HEK293T (cell line): ENCODE results near the gene OR4E1.
"Not testable (repeated sequence)": the region's sequence is repeated elsewhere in the genome, so short reads cannot be mapped to it uniquely, and the experiment has no call there.

Source experiments
- CTCF ChIA-PET: fragments of 350-600 bp; formaldehyde crosslinking; extraction: SDS; loops from one replicate; lab custom pipeline; 2021; ENCODE audit warnings: antibody characterized with exemption, inconsistent platforms; lab: Yijun Ruan, JAX
- POLR2A ChIA-PET: fragments of 350-600 bp; formaldehyde crosslinking; extraction: SDS; loops from one replicate; lab custom pipeline; 2020; ENCODE audit warnings: antibody characterized with exemption, inconsistent platforms; lab: Yijun Ruan, JAX
- DNase-seq: peaks from one replicate; pipeline ENCODE4 v3.0.0; 2012; ENCODE audit warnings: mixed read lengths; ENCODE audit errors: extremely low spot score
- ARNT ChIP-seq: fragments of 450-650 bp; IDR thresholded peaks from 2 replicates; pipeline ENCODE4 v1.6.1; 2017; ENCODE audit warnings: mild to moderate bottlenecking
- BHLHE40 ChIP-seq: fragments of 450-650 bp; IDR thresholded peaks from 2 replicates; pipeline ENCODE4 v1.6.1; 2016; ENCODE audit warnings: mild to moderate bottlenecking, moderate library complexity, borderline replicate concordance
- CTBP1 ChIP-seq: fragments of 450-650 bp; IDR thresholded peaks from 2 replicates; pipeline ENCODE4 v1.6.1; 2016; ENCODE audit warnings: borderline replicate concordance
- ELF4 ChIP-seq: fragments of 450-650 bp; IDR thresholded peaks from 2 replicates; pipeline ENCODE4 v1.6.1; 2017; ENCODE audit warnings: antibody characterized with exemption
- FOXA1 ChIP-seq: fragments of 450-650 bp; IDR thresholded peaks from 2 replicates; pipeline ENCODE4 v1.6.1; 2016; ENCODE audit warnings: mild to moderate bottlenecking
- FOXK2 ChIP-seq: fragments of 450-650 bp; IDR thresholded peaks from 2 replicates; pipeline ENCODE4 v1.6.1; 2016; ENCODE audit warnings: mild to moderate bottlenecking
- FOXM1 ChIP-seq: fragments of 450-650 bp; IDR thresholded peaks from 2 replicates; pipeline ENCODE4 v1.6.1; 2017; ENCODE audit warnings: mild to moderate bottlenecking, borderline replicate concordance
- HDGF ChIP-seq: fragments of 450-650 bp; IDR thresholded peaks from 2 replicates; pipeline ENCODE4 v1.6.1; 2017; ENCODE audit warnings: antibody characterized with exemption, borderline replicate concordance
- L3MBTL2 ChIP-seq: fragments of 450-650 bp; conservative IDR thresholded peaks from 2 replicates; pipeline ENCODE4 v1.6.1; 2016; ENCODE audit warnings: mild to moderate bottlenecking
- LEF1 ChIP-seq: fragments of 450-650 bp; IDR thresholded peaks from 2 replicates; pipeline ENCODE4 v1.6.1; 2017; ENCODE audit warnings: mild to moderate bottlenecking, borderline replicate concordance
- NFRKB ChIP-seq: fragments of 450-650 bp; IDR thresholded peaks from 2 replicates; pipeline ENCODE4 v1.6.1; 2016; ENCODE audit warnings: mild to moderate bottlenecking, moderate library complexity
- SP1 ChIP-seq: fragments of 450-650 bp; IDR thresholded peaks from 2 replicates; pipeline ENCODE4 v1.6.1; 2017
- SUZ12 ChIP-seq: fragments of 450-650 bp; IDR thresholded peaks from 2 replicates; pipeline ENCODE4 v1.6.1; 2016; ENCODE audit warnings: mild to moderate bottlenecking
- TARDBP ChIP-seq: fragments of 450-650 bp; IDR thresholded peaks from 2 replicates; pipeline ENCODE4 v1.6.1; 2016
- ZNF384 ChIP-seq: fragments of 450-650 bp; IDR thresholded peaks from 2 replicates; pipeline ENCODE4 v1.6.1; 2016
- TF ChIP-seq, protein P1 (sequence below): fragments of 450-650 bp; IDR thresholded peaks from 2 replicates; pipeline ENCODE4 v1.6.1; 2016

OR4E1 gene

DNA sequence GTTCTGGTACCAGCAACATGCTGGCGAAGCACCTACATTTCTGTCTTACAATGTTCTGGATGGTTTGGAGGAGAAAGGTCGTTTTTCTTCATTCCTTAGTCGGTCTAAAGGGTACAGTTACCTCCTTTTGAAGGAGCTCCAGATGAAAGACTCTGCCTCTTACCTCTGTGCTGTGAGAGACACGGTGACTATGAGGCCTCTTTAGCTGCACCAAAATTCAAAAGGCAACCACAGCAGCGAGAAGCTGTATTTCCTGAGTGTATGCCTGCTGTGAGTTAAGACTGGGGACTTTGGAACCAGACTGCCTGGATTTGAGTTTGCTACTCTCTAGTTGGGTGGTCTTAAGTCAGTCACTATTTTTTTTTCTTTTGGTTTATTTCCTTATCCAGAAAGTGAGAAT, 30.2 kb downstream of the OR4E1 start:
- POLR2A ChIA-PET, result no interaction called here
- TF ChIP-seq SUZ12 (no peak), HDGF (no peak), L3MBTL2 (no peak), BHLHE40 (no peak), SP1 (no peak), LEF1 (no peak), FOXK2 (no peak), FOXM1 (no peak), TARDBP (no peak), ZNF384 (no peak), NFRKB (no peak), ELF4 (no peak), ARNT (no peak), FOXA1 (no peak)
- TF ChIP-seq, protein P1, sequence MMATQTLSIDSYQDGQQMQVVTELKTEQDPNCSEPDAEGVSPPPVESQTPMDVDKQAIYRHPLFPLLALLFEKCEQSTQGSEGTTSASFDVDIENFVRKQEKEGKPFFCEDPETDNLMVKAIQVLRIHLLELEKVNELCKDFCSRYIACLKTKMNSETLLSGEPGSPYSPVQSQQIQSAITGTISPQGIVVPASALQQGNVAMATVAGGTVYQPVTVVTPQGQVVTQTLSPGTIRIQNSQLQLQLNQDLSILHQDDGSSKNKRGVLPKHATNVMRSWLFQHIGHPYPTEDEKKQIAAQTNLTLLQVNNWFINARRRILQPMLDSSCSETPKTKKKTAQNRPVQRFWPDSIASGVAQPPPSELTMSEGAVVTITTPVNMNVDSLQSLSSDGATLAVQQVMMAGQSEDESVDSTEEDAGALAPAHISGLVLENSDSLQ, result no peak
- CTCF ChIA-PET, result no interaction called here
- no peak for DNase-seq

DNA sequence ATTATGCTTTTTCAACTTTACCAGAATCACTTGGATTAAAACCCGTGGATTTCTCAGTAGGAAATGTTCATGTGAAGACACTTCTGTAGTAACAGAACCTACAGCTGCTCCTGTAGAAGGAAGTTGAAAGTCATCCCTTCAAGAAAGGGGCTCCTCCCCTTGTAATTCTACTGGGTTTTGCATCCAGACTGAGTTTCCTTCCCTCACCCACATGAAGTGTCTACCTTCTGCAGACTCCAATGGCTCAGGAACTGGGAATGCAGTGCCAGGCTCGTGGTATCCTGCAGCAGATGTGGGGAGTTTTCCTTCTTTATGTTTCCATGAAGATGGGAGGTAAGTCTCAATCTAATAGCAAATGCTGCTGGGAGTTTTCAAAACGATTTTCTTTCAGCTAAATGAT, 30.9 kb downstream of the OR4E1 start:
- ChIA-PET POLR2A (no interaction called here), CTCF (no interaction called here)
- TF ChIP-seq ZNF384, result no peak
- no peak for TF ChIP-seq BHLHE40
- TF ChIP-seq FOXM1, result no peak
- no peak for TF ChIP-seq ELF4
- no peak for TF ChIP-seq TARDBP
- no peak for TF ChIP-seq SUZ12
- TF ChIP-seq NFRKB, result no peak
- TF ChIP-seq ARNT, result no peak
- no peak for TF ChIP-seq HDGF
- TF ChIP-seq LEF1, result no peak
- TF ChIP-seq, protein P1, result no peak
- TF ChIP-seq L3MBTL2, result no peak
- TF ChIP-seq FOXK2, result no peak
- TF ChIP-seq SP1, result no peak
- TF ChIP-seq FOXA1, result no peak
- TF ChIP-seq CTBP1, result no peak
- no peak for DNase-seq

DNA sequence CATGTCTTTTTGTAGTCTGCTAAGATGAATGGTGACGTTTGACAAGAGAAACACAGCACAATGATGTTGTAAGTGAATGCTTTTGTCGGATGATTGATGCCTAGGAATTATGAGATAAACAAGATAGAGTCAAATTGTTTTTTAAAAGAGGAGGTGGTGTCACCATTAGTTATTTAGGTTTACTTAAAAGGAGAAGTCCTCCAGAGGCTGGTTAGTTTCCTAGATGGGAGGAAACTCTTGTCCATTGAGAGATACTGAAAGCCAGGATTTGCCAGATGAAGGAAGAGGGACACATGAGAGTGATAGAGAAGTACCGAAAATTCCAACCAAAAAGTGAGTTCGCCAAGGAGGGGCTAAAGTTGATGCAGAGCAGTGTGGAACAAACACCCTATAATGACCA, 38.8 kb downstream of the OR4E1 start, which contains the start of gene OR10G2:
TSS of gene OR10G2 (minus strand) at position 101 of the 400 bp plus-strand sequence. CDS start at position 3, 98 bp downstream.
- ChIA-PET CTCF (no interaction called here), POLR2A (no interaction called here)
- no peak for DNase-seq
- TF ChIP-seq HDGF (no peak), FOXK2 (no peak), LEF1 (no peak), FOXA1 (no peak), ZNF384 (no peak), TARDBP (no peak), BHLHE40 (no peak)
- TF ChIP-seq, protein P1, result no peak

DNA sequence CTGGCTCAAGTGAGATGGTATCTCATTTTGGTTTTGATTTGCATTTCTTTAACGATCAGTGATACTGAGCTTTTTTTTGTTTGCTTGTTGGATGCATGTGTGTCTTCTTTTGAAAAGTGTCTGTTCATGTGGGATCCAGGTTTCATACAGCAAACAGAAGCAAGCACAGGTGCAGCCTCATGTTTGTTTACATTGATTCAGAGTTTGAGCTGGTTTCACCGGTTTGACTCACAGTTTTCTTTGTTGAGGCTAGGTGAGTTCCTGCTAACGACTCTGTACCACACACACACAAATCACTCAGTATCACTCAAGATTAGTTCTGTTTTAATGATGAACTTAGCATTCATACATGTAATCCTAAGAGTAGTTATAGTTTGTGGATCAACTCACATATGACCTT, 42.5 kb downstream of the OR4E1 start:
- POLR2A ChIA-PET, result no interaction called here
- TF ChIP-seq SP1, result no peak
- no peak for TF ChIP-seq CTBP1
- TF ChIP-seq ELF4, result no peak
- TF ChIP-seq, protein P1, result no peak
- TF ChIP-seq FOXM1, result no peak
- TF ChIP-seq NFRKB, result no peak
- no peak for TF ChIP-seq L3MBTL2
- no peak for TF ChIP-seq ARNT
- no peak for TF ChIP-seq FOXA1
- TF ChIP-seq SUZ12, result no peak
- no peak for TF ChIP-seq LEF1
- TF ChIP-seq HDGF, result no peak
- no peak for TF ChIP-seq ZNF384
- no peak for TF ChIP-seq BHLHE40
- no peak for TF ChIP-seq TARDBP
- TF ChIP-seq FOXK2, result no peak
- CTCF ChIA-PET, result interaction anchor here (0.6 to 1.3 kb wide), 2 partner anchors 80 to 118 kb away, joined by 4 to 5 read pairs; no protein-coding TSS in a partner anchor
- DNase-seq, result no peak

DNA sequence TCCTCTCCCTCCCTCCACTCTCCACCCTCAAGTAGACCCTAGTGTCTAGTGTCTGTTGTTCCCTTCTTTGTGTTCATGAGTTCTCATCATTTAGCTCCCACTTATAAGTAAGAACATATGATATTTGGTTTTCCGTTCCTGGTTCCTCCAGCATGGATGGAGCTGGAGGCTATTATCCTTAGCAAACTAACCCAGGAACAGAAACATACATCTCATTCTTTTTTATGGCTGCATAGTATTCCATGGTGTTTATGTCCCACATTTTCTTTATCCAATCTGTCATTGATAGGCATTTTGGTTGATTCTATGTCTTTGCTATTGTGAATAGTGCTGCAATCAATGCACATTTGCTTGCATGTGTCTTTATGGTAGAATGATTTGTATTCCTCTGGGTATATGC, 43.1 kb downstream of the OR4E1 start:
- POLR2A ChIA-PET, DNase-seq: not testable (repeated sequence)
- CTCF ChIA-PET, result interaction anchor here (0.6 to 1.3 kb wide), 2 partner anchors 81 to 118 kb away, joined by 4 to 5 read pairs; no protein-coding TSS in a partner anchor

DNA sequence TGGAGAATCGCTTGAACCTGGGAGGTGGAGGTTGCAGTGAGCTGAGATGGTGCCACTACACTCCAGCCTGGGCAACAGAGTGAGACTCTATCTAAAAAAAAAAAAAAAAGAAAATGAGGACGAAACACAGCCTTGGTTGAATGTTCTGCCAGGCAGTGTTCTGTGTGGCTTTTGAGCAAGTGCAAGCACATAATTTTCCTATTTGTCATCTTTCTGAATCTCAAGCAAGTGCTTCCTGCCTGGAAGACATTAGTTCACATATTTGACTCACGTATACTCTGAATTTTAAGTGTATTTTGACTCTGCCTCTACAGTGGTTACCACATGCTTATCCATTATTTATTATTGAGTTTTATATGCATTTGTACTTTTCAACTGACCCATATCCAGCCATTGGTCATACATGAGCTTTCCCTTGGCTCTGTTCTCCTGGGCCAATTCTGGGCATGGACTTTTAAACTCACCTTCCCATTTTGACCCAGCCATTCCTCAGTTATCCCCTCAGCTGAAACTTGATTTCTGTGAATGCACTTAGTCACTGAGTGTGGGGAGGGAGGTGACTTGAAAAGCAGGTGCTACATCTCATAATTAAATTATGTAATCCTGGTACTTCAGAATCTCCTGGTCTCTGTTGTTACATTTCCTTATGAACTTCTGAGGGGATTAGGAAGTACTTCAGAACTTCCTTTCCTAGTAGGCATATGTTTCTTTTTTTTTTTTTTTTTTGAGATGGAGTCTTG, 47.0 kb downstream of the OR4E1 start:
- ChIA-PET POLR2A (no interaction called here), CTCF (no interaction called here)
- TF ChIP-seq L3MBTL2 (no peak), FOXA1 (no peak), ZNF384 (no peak), NFRKB (no peak), ELF4 (no peak), CTBP1 (no peak), ARNT (no peak), SUZ12 (no peak), HDGF (no peak)
- TF ChIP-seq, protein P1, result no peak
- no peak for DNase-seq
